Left renal pelvis (tissue), 4 donors: ENCODE results near the gene IPO8. TPM values are rescaled to one million over a fixed set of nuclear protein-coding genes. Genes with fewer than 3 reads are reported as not detected.
"Not testable (repeated sequence)": the region's sequence is repeated elsewhere in the genome, so short reads cannot be mapped to it uniquely, and the experiment has no call there.

Experiments
- DNase-seq, 4 donors: peaks; one replicate each; pipeline ENCODE4 v3.0.0-alpha.2; 2013; ENCODE audit warnings: low read depth in 4 of 4, low spot score in 3 of 4
- polyA plus RNA-seq, 4 donors: library from polyadenylated mRNA; unstranded; fragments of 120-200 nt; gene quantifications; one replicate each; pipeline ENCODE4 v1.2.1, GENCODE V29; 2013; ENCODE audit not compliant: insufficient read length in 4 of 4

IPO8 gene
- polyA plus RNA-seq, 4 donors, result 36.4 to 62.7 (median 57.7) TPM

DNA sequence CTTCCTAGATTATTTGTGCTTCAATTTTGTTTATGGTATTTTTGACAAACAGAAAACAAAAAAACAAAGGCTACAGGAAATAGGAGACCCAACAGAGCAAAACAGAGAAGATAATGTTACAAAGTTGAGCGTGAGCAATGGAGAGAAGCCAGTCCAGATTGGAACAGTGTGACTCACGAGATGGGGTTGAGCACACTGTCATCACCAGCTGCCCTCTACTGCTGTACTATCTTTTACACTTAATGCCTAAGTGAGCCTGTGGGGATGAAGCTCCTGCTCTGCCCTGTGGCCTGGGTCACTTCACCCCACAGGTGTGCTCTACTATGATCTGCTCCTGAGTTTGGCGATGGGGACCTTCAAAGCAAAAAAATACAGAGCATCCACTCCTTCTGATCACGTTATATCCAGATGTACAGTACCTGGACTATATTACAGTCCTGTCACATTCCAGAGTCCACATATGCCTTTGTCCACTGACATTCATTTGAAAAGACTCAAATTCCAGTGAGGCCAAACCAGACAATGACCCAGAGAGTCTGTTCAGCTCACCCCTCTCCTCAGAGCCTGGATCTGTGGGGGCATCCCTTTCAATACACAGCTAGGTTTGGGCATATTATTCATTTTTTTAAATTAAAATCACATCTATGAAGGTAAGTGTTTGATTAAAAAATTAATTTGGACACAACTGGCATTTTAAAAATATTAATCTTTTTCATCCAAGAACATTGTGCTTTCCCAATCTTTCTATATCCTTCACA is 4.4 kb downstream of the IPO8 start:
- no peak for DNase-seq

DNA sequence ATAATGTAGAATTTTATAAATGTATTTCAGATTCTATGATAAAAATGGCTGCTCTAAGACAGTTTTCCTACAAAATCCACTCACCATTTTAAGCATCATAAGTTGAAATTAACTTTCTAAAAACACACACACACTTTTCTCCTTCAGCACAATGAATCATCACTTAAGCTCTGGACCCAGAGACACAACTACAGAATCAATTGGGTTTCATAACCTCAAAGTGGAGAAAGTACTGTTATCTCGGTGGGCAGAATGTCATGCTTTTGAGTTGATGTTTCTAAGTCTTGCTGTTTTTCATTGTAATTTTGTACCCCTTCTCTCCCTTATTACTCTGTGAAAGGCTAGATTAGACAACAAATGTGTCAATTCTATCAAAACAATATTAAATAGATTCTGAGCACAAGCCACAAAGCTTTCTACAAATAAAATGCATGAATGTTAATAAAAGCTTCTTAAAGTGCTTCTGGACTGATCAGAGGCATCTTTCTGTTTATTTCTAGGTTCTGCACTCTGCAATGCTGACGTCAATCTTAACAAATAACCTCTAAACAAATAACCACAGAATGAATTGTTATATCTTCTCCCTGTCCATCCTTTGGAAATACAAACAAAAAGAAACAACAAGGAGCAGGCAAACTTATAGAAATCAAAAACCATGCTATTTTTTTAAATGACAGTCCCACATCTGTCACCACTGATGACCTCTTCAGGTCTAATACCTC is 8.2 kb downstream of the IPO8 start:
- no peak for DNase-seq

DNA sequence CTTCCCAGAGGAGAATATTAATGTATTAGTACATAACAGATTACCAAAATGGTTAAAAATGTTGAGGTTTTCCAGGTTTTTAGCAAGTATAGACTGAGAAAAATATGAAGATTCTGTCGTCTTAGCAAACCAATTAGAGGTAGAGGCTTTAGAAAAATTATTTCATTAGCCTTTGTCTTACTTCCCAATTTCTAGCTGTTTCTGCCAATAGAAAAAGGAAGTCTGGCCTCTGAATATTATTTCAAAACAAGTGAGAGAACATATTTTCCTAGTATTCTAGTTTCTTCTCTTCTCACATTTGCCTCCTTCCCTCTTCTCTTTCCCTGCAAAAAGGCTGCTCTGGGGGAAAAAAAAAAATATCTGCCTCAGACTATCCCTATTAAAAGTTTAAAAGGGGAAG is 16.4 kb downstream of the IPO8 start:
- DNase-seq, result no peak

DNA sequence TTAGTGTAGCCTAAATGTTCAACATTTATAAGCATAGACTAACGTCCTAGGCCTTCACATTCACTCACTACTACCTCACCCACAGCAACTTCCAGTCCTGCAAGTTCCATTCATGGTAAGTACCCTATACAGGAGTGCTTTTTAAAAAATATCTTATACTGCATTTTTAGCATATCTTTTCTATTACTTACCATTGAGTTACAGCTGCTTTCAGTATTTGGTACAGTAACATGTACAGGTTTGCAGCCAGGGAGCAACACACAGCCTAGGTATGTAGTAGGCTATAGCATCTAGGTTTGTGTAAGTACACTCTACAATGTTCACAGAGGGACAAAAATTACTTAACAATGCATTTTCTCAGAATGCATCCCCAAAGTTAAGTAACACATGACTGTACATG is 17.4 kb downstream of the IPO8 start:
- DNase-seq, result no peak

DNA sequence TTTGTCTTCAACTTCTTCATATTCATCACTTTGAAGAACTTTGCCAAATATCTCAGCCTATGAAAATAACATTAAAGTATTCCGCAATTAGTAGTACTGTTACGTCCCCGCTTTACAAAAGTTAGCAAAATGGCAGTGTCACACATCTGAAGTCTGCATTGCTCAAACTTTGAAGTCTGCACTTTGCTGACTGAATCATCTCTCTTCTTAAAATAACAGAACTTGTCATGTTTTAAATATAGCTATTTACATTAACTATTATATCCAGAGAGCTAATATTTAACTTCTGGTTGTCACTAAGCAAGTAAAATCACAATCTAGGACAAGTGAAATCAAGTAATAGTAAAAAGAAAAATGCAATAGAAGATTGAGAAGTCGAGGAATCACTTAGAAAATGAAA is 34.5 kb downstream of the IPO8 start:
- no peak for DNase-seq

DNA sequence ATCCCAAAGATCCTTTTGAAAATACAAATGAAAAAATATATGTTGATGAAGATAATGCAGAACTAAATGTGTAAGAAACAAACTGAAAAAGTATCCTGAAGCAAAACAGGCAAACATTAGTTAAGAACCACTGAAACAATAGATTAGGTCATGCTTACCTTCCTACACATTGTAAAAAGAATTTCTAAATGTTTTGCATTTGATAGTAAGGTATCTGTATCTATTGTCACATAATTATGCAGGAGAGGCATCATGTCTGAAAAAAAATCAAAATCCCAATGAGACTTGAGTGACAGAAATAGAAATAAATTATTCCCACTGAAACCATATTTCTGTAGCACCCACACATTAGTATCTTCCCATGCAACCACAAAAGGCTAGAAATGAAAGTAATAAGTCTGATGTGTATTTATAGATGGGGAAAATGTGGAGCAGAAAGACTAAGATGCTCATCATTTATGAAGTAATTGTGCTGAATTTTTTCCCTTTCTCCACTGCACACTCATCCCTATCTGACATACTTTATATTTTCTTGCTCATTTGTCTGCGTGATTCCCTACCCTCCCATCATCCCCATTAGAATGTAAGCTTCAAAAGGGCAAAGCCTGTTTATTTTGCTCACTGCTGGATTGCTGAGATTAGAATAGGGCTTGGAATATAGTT is 43.5 kb downstream of the IPO8 start:
- DNase-seq, result no peak

DNA sequence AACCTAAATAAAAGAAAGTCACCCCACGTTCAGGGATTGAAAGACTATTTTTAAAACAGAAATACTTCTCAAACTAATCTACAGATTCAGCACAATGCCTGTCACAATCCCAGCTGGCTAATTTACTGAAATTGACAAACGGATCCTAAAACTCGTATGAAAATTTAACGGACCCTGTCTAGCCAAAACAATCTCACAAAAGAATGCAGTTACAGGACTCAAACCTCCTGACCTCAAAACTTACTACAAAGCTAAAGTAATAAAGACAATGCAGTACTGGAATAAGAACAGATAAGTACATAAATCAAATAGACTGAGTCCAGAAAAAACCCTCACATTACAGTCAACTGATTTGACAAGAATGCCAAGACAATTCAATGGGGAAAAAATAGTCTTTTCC is 48.8 kb downstream of the IPO8 start:
- DNase-seq, result no peak

DNA sequence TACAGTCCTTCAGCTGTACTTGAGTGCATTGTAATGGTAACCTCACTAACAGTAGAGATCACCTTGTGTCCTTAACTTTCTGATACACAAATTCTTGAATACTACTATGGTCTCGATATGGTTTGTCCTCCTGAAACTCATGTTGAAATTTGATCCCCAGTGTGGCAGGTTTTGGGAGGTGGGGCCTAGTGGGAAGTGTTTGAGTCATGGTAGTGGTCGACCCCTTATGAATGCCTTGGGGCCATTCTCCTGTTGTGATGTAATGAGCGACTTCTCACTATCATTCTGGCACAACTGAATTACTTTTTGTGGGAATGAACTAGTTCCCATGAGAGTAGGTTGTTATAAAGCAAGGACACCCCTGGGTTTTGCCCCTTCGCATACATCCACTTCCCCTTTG is 52.3 kb downstream of the IPO8 start:
- no peak for DNase-seq

DNA sequence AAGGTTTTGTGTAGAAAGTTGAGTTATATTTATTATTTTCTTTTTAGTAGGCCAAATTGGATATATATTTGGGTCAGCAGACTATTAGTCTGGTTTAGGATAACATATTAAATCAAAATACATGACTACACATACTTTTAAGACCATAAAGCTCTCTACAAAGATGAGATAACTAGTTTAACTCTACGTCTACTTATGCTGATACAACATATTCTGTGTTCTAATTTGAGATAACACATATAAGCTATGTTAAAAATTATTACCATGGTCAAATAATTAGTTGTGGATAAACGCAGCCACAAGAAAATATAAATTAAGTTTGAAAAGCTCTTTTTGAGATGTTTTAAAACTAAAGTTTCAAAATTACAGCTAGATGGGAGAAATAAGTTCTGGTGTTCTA is 55.3 kb downstream of the IPO8 start:
- DNase-seq, result no peak

DNA sequence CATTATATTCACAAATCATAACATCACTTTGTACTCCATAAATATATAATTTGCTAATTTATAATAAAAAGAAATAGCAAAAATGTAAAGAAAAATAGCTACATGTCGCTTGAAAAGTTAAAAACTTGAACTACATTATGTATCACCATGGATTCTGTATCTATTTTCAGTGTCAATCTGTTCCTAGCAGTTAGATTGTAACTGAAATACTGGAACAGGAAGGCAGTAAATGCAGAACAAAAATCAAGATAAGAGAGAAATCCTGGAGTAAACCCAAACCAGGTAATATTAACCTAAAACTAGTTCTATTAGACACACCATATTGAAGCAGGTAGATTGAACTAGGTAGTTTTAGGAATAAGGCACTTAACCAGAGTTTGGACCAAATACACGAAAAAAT is 60.3 kb downstream of the IPO8 start:
- no peak for DNase-seq

DNA sequence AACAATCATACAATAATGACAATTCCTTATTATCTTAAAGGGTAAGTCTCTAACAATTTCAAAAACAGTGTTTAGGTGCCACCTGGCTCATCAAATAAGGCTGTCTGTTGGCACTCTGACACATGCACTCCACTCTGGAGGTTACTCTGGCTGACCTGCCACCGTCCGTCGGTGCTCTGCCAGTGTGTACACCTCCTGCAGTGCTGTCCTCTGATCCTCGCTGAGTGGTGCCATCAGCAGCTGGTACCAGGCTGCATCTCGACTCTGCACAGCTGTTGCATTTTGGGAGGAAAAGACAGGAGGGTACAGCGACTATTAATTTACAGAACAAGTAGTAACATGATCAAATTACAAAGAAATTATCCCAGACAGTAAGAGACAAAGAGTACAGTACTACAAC is 63.9 kb downstream of the IPO8 start:
- no peak for DNase-seq

DNA sequence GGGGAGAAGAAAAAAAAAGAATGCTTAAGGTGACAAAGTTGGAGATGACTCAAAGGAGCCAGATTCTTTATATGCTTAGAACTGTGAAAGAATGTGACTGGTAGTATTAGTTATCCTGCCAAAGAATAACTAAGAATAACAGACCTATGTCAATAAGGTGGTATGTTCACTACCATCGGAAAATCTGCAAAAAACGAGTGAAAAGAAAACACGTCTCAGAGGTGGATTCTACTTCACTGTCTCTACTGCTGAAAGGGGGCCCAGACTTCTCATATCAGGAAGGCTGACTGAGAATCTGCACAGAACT is 64.7 kb downstream of the IPO8 start:
- no peak for DNase-seq

DNA sequence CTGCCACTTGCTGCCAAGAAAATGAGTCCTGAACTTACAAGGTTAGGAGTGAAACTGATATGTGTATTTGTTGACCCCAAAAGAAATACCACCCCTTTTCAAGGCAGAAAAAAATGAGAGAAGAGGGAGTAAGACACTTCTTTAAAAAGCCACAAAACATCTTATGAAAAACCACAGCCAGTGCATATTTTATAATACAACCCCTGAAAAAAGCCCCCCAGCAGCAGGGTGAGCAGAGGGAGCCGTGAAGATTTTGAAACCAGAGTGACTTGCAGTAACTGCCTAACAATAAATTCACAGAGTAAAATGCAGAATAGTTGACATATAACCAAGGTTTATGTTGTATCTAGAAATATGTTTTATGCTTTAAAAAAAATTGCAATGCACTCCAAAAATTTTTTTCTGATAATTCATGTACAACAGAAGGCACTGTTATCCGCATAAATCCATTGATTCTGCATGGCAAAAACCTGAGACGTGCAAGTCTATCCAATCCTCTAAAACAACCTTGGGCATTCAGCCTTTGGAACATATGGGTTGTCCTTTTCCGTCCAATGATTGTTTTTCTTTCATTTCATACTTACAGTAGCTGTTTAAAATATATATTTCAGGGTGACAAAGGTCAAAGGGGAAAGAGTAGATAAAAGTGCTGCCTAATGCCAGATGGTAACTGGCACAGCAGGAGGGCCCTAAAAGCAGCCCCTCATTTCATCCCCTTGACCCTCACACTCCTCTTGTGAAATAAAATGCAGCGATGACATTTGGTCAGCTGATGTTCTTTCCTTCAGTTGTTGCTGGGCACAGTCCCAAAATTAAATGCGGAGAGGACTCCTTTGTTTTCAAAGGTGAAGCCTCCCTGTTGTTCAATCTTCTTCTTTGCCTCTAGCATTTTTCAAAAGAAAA is 65.3 kb downstream of the IPO8 start:
- DNase-seq, result no peak

DNA sequence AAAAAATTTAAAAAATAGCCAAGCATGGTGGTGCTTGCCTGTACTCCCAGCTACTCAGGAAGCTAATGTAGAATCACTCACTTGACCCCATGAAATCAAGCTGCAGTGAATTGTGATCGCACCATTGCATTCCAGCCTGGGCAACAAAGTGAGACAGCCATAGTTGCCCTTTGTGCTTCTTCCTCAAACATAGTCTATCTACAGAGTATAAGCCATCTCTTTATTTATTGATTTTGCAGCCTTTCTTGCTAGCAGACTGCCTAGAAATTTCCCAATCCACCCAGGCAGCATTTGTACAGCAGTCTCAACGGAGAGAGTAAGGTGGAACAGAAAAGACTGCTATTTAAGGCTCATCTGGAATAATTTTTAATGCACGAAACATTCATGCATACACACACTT is 68.8 kb downstream of the IPO8 start:
- DNase-seq, result no peak

DNA sequence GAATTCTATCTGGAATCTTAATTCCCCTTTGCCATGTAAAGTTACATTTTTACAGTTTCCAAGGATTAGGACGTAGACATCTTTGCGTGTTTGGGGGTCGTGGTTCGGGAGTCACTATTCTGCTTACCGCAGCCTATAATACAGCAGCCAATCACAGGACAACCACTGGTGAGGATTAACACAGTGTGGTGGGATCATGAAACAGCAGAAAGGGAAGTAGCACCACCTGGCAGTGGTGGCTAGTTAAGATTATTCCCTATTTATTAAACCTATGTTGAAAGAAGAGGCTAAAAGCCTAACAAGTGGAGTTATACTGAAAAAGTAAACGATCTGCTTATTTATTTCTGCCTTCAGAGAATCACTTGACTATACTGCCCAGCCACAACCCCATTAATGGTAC is 71.7 kb downstream of the IPO8 start:
- no peak for DNase-seq

DNA sequence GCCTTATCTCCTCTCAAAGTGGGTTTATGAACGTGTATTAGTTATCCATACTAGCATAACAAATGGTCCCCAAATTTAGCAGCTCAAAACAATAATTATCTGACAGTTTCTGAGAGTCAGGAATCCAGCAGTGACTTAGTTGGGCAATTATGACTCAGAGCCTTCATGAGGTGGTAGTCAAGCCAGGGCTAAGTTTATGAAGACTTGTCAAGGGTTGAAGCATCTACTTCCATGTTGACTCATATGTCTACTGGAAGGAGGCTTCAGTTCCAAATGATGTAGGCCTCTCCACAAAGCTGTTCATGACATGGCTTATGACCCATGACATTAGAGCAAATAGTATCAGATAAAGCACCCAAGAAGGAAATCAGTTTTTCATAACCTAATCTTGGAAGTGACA is 73.2 kb downstream of the IPO8 start:
- DNase-seq, result no peak

DNA sequence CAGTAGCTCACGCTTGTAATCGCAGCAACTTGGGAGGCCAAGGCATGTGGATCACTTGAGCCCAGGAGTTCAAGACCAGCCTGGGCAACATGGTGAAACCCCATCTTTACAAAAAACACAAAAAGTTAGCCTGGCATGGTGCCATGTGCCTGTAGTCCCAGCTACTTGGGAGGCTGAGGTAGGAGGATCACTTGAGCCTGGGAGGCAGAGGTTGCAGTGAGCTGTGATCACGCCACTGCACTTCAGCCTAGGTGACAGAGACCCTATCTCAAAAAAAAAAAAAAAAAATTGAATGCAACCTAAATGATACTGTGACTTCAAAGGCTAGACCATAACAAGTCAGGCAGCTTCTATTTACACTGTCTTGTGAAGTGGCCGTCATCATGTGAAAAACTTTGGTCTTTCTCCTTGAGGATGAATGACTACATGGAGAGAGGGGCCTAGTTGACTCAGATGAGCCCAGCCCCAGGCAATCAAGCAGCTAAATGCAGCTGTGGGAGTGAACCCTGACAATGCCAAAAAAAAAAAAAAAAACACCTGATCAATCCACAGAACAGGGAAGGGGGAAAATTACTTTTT is 73.9 kb downstream of the IPO8 start:
- DNase-seq, result not testable (repeated sequence)

DNA sequence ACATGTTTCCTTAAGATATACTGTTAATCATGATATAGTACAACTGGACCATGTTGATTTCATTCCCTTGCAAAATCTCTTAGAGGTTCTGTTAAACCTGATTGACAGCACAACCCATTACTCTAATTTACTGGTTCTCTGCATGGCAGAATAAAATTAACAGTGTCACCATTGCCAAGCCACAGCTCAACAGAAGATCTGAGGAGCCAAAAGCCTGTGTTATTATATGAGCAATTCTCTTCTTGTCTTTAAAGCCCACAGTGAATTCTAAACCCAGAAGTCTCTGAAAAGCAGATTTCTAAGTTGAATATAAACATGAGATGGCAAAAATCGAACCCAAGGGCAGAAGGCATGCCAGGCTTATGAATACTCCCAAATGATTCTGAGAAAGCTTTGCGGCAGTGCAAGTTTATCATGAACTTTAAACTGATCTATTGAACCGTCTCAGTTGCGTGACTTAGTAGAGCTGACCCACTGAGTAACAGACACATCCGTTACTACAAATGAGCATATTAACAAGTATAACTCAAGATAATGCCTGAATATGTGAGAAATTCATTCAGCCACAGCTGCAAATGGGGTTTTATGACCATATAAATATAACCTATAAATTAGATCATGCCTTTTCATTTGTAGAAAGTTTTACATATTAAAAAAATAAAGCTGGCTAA is 78.2 kb downstream of the IPO8 start:
- DNase-seq, result no peak

DNA sequence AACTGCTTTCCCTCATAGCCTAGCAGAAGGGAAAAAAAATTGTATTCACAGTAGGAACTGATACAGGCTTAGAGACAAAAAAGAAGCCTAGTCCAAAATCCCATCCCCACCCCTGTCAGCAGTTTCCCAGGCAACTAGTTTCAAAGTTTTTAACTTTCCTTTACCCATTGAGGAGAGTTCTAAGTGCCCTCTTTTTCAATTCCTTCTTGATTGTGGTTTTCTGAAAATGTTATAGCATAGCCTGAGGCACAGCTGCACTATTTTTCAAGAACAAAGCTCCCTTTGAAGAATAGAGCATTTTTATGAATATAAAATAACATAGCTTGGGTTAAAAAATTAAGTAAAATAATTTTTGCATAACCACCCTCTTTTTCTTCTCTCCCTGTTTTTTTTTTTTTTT is 81.6 kb downstream of the IPO8 start:
- DNase-seq, result no peak

DNA sequence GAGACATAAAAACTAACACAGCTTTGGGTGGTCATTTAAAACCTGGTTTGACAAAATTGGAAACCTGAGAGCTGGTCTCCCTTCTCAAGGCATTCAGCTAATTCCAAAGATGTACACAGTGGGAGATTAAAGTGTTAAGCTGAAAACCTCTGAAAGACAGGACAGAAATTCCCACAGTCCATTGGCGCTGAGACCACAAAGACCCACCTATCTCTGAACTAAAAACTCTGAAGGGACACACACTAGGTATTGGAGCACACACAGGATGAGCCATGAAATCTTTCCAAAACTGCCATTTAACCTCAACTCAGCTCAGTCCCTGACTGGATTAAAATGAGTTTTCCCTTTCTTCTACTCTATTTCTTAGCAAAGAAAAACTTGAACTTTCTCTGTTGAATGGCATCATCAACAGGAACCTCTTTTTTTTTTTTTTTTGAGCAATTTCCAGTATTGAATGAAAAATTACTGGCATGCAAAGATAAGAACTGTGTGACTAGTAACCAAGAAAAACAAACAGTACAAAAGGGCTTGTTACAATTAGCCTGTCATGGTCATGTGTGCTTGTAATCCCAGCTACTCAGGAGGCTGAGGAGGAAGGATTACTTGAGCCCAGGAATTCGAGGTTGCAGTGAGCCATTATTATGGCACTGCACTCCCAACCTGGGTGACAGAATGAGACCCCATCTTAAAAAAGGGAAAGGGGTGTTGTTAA is 82.4 kb downstream of the IPO8 start:
- DNase-seq, result no peak
